Stimulated activated CD4-positive, alpha-beta T cell treated with anti-CD3 and anti-CD28 coated beads, Interleukin-15, amount 100 ng/mL, for 24 hours (primary cell): ENCODE measurements around the gene SRGN.
"Not testable (repeated sequence)": the region's sequence is repeated elsewhere in the genome, so short reads cannot be mapped to it uniquely, and the experiment has no call there.

Source experiments
- DNase-seq: peaks from one replicate; pipeline ENCODE4 v3.0.0-alpha.2; 2020

SRGN gene, protein sequence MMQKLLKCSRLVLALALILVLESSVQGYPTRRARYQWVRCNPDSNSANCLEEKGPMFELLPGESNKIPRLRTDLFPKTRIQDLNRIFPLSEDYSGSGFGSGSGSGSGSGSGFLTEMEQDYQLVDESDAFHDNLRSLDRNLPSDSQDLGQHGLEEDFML

DNA sequence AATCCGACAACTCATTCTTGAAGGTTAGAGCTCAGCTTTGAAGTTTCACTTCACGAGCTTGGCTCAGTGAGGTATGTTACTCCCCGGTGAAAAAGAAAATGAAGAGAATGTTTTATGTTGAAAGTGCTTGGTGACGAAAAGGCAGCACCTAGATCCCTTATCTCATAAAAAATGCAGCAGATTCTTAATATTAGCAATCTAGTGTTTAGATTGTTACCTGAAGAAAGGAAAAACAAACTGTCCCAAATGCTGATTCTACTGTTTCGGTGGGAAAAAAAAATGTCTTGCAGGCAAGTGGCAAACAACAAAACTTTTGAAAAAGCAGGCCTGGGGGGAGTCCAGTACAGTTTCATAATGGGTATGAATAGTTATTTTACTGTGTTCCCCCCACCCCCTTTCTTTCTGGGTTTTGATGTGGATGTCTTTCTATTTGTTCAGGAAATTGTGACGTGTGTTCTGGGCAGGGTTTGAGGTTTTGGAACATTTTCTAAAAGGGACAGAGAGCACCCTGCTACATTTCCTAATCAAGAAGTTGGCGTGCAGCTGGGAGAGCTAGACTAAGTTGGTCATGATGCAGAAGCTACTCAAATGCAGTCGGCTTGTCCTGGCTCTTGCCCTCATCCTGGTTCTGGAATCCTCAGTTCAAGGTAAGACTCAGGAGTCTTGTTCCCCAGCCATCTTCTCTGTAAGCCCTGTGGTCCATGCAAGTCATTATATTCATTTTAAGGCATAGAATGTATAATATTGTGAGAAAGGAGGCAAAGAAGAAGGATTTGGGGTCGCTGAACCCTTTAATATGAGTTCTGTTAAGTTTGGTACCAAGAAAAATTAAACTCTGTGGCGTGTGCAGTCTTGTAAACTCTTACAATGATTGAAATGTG is at the start of gene SRGN:
Gene SRGN, plus strand, starts transcription at position 514 of the 881 bp plus-strand sequence. Its CDS starts 55 bp downstream, at position 569.
- DNase-seq: peak; percentile 82

DNA sequence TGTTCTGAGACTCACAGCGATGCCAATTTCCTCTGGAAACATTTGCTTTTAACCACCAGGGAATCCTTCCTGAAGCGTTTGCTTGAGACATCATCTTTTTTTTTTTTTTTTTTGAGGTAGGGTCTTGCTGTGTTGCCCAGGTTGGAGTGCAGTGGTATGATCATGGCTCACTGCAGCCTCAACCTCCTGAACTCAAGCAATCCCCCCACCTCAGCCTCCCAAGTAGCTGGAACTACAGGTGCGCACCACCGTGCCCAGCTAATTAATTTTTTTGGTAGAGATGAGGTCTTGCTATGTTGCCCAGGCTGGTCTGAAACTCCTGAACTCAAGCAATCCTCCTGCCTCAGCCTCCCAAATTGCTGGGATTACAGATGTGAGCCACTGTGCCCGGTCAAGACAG is 47.0 kb upstream of the SRGN start:
- DNase-seq: not testable (repeated sequence)

DNA sequence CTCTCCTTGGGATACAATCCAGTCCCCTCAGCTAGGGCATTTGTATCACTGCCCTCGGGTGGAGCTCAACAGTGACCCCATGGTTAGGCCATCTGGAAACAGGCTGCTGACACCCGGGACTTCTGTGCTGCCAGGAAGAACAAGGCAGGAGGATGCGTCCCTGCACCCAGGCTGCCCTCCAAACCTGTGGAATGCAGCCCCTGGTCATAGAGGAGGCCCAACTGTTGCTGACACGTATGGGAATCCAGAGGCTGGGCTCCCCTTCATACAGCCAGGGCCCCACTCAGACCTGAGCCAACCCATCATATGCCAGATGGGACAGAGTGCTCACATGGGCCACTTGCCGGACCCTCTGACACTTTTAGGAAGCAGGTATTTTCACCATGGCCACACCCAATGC is 45.5 kb upstream of the SRGN start:
- DNase-seq: no peak

DNA sequence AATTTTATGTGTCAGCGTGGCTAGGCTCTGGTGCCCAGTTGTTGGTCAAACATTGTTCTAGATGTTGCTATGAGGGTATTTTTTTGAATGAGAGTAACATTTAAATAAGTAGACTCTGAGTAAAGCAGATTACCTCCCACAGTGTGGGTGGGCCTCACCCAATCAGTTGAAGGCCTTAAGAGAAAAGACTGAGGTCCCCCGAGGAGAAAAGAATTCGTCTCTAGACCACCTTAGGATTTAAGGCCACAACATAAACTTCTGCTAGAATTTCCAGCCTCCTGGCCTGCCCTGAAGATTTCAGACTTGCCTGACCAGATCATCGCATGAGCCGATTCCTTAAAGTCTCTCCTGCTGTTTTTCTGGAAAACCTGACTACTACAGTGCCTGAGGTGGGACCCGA is 45.1 kb upstream of the SRGN start:
- DNase-seq: no peak

DNA sequence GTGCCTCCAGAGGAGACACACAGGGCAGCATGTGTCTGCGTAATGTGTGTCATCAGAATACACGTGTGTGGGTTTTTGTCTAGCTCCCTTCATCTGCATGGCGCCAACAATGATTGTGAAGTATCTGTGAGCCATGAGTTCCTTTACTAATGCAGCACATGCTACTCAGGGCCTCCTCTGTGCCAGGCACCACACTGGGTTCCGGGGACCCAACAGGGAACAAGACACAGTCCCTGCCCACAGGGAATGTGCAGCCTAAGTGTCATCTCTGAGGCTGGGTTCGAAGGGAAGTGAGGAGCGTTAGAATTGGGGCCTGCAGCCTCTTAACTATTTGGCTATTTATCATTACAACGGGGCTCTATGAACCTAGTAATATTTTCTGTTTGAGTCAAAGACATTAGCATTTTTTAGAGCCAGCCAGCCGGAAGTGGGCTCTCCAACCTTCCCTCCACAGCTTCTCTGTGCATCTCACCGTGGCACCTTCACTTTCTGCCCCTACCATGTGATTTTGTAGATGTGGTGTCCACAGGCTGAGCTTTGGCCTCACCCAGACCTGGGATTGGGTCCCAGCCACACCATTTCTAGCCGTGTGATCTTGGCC is 43.9 kb upstream of the SRGN start:
- peak; percentile 49 for DNase-seq

DNA sequence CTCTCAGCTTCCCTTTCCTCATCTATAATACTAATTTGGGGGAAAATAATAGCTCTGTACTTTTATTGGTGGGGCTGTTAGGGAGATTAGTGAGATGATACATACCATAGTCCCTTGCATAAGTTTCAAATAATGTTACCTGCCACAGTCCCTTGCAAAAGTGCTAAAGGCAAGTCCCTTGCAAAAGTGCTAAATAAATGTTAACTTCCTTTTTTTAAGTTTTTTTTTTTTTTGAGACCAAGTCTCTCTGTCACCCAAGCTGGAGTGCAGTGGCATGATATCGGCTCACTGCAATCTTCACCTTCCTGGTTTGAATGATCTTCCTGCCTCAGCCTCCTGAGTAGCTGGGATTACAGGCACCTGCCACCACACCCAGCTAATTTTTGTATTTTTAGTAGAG is 43.4 kb upstream of the SRGN start:
- no peak for DNase-seq

DNA sequence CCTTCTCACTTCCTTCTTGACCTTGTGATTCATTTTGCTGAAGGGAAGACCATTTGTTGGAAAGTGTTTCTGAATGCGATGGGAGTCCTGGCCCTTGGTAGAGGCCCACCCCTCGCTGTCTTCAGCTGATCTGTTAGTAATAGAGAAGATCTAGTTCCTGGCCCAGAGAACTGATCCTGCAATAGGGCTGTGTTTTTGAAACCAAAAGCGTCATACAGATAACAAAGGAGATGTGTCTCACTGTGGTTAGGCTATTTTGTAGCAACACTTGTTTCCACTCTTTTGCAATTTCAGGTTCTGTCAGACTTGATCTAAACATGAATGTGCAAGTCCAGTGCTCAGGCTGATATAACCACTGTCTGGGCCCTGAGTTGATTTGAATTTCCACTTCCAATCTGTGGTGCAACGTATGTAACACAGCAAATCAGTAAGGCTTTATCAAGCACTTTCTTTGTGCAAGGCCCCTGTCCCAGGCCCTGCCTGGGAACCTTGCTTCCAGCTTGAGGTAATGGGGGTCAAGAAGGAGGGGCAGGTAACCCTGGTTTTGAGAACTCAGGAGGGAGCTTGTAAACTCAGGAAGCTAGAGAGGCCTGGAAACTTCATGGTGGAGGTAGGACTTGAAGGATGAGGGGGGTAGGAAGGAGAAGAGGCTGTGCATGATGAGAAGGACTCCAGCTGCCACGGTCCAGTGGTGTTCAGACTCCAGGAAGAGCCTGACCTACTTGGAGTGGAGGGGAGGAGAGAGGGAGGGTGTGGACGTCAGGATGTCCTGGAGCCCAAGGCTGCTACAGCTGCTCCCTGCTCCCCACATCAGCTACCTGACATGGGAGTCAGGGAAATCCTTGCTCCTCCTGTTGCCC is 42.2 kb upstream of the SRGN start:
- DNase-seq: peak; percentile 43

DNA sequence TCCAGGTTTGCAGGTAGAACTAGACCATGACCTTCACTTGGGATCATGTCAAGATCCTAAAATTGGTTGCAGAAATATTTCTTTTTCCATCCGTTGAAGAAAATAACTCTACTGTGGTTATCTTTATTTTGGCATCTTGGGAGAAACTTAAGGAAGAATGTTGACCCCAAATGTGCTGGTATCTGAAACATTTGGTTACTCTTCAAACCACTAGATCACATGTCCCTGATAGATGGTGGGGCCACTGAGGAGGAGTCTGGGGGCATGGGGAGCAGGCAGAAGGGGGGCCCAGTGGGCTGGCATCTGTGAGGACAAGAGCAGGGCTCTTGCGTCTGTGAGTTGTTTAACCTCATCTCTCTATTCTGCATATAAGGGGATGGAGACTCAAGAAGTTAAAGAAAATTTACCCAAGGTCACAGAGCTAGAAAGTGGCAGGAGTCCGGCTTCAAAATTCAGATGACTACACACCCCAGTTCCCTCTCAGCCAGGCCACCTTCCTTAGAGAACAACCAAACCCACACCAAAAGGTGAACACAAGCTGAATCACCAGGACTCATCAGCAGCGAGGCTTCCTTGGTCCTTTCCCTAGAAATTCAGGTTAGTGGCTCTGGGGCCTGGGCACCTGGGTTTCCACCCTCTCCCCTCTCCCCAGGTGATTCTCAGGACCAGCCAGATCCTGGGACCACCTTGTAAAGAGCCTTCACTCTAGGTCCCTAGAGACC is 40.6 kb upstream of the SRGN start:
- no peak for DNase-seq

DNA sequence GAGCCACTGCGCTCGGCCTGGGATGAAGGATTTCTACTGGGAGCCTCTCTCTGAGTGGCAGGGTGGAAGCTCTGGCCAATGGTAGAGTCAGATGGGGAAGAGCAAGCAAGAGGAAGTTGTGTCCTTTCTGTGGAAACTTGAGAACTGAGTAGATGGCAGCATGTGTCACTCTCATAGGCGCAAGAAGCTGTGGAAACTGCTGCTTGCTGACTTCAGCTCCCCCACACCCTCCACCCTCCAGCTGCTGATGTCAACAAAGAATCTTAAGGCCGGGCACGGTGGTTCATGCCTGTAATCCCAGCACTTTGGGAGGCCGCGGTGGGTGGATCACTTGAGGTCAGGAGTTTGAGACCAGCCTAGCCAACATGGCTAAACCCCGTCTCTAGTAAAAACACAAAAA is 39.8 kb upstream of the SRGN start:
- peak; percentile 69 for DNase-seq

DNA sequence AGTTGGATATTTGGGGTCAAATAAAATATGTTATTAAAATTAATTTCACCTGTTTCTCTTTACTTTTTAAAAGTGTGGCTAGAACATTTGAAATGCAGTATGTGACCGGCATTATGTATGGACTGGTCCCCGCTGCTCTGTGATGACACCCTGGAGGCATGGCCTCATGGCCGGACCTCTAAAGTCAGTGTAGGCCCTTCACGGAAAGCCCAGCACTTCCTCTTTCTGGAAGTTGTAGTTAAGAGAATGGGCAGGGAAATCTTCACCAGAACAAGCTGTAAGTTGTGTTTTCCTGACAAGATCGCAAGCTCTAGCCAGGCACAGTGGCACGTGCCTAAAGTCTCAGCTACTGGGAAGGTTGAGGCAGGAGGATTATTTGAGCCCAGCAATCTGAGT is 38.3 kb upstream of the SRGN start:
- DNase-seq: no peak

DNA sequence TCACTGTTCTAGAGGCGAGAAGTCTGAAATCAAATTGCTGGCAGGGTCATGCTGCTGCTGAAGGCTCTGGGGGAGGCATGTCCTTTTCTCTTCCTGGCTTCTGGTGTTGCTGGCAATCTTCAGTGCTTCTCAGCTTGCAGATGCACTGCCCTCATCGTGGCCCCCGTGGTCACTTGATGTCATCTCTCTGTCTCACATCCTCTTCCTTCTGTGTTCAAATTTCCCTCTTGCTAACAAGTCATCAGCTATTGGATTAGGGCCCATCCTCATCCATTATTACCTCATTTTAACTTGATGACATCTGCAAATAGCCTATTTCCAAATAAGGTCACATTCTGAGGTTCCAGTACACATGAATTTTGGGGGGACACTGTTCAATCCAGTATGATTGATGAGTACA is 36.6 kb upstream of the SRGN start:
- DNase-seq: no peak

DNA sequence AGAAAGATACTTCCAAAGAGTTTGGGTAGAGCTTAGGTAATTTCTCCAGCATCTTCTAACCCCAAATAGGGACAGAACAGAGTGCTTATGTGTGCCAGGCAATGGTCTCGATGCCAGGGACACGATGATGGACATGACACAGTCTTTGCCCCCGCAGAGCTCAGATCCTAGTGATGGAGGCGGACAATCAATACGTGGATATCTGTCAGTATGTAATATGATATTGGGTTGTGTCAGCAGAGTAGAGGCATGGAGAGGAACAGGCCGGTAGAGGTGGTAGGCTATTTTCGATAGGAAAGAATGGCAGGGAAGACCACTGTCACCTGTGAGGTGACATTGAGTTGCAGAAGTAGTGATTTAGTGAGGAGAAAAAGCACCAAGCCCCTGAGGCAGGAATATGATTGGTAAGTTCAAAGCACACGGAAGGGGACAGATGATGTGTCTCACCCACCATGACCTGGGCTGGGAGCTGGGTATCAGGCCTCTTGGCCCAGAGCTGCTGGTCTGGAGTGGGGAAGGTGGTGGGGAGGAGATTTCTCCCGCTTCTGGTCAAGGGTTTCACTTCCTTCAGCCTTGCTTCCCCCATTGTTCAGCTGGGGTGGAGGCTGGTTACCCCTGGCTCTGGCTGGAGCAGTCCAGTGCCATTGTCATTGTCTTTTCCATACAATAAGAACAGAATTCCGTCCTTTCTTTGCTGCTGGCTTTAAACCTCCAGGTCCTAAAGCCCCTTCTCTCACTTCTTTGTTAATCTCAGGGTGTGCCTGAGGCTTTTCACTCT is 36.0 kb upstream of the SRGN start:
- no peak for DNase-seq

DNA sequence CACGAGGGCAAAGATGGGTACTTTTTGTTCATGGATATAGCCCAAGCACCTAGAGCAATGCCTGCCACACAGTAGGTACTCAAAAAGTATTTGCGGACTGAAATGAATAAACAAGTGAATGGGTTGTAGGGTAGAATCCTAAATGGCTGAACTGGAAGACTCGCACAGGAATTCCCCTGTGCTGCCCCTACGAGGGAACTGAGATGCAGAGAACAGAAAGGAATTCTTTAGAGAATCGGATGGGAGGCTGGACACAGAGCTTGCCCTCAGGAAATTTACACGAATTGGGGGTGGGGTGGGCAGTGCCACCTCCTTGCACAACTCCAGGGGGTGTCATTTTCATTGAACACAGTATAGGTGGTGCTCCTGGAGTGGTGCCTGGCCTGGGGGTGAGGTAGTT is 35.2 kb upstream of the SRGN start:
- no peak for DNase-seq

DNA sequence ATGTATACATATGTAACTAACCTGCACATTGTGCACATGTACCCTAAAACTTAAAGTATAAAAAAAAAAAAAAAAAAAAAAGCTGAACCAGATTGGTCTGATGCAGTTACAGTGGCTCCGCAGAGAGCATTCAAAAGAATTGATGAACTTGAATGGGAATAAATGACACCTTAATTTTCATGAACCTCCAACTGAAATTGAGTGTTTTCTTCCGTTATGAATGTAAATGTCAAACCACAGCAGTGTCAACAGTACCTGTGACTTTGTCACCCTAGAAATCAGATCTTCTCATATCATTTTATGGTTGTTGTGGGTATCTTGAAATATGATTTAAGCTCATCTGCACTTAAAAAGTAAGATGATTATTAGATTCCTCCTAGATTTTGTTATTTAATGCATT is 32.7 kb upstream of the SRGN start:
- DNase-seq: no peak

DNA sequence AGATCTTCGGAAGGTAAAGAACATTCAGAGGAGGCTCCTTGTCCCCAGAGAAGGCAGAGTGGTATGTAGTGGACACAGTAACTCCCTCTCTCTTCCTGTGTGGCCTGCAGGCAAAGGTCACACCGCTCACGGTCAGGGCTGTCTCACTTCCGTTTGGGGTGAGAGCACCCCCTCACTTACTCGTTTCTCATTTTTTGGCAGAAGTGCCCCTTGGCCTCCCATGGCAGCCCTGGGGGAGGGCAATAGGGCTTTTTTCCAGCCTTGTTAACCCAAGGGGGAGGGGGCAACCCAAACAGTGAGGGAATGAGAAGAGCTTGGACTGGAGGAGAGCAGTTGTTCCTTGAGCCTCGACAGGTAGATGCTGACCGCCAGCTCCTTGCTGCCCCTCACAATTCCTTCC is 31.8 kb upstream of the SRGN start:
- DNase-seq: no peak

DNA sequence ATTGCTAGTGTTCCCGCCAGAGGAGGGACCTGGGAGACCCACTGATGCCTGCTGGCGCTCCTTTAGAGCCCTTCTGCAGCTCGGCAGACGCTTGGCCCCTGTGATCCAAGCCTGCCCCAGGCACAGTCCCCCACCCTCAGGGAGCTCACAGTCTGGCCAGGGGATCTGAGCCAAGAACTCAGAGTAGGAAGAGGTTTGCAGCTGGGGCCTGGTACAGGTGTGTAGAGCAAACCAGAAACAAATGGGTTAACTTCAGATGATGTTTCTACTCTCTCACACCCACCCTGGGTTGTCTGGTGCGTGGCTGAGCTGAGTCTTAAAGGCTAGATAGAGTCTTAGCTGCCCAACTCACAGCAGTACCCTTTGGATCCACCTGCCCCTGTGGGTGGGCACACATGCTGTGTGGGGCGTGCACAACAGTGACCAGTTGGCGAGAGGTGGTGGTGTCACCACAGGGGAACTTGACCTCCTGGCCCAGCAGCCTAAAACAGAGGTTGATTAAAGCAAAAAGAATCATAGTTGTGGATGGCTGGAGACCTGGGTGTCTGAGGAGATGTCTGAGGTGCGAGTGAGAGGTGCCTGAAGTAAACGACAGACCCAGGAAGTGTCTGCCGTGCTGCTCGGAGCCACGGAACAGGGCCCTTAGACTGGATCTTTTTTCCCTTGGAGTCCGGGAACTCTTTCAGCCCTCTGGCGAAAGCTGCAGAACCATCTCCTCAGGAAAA is 31.2 kb upstream of the SRGN start:
- DNase-seq: no peak

DNA sequence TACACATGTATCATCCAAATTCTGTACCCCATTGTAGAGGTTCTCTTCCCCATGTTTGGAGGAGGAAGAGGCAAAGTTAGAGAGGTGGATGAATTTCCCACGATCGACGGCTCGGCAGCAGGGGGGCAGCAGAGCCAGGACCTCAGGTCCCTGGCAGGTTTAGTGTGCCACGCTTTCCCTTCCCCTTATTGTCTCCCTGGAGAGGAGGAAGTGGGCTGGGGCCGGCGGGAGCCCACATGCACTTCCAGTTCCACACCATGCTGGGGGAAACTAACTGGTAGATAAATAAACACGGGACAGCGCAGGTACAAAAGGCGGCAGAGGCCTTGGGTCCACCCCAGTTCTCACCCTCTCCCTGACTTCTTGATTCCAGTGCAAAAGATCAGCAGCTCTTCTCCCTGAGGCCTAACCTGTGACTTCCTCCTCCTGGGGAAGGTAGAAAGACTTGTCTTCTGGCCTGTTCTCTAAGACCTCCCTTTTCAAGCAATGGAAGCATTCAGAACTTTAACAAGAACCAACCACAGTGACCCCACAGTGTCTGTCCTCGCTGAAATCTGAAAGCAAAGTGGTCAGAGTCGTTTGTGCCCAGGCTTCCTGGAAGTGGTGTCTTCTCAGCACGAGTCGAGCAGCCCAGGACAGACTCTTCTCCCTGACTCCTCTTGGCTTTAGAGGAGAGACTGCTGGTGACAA is 30.5 kb upstream of the SRGN start:
- no peak for DNase-seq

DNA sequence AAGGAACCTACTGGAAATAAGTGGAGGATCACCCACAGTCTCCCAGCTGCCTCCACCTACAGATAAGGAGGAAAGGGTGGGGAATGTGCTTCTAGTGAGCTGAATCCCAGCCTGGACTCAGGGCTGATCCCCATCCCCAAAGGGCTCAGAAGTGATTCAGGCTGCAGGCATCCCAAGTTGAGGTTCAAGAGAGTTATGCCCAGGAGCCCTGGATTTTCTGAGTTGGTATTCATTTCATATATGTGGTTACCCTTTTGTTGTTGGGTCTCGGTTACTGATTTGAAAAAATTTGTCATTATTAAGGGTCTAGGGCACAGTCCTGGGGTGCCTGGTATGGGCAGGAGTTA is 30.0 kb upstream of the SRGN start:
- DNase-seq: no peak

DNA sequence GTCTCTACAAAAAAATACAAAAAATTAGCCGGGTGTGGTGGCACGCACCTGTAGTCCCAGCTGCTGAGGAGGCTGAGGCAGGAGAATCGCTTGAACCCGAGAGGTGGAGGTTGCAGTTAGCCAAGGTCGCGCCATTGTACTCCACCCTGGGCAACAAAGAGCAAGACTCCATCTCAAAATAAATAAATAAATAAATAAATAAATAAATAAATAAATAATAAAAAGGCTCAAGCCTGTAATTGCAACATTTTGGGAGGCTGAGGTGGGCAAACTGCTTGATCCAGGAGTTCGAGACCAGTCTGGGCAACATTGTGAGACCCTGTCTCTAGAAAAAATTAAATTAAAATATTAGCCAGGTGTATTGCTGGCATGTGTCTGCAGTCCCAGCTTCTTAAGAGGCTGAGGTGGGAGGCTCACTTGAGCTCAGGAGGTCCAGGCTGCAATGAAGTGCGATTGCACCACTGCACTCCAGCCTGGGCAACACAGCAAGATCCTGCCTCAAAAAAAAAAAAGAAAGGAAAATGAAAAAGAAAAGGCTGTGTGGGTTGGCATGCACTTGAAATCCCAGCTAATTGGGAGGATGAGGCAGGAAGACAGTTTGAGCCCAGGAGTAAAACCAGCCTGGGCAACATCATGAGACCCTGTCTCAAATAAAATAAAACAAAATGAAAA is 27.6 kb upstream of the SRGN start:
- no peak for DNase-seq
